ENCODE measurements around the gene RELB.

DNA sequence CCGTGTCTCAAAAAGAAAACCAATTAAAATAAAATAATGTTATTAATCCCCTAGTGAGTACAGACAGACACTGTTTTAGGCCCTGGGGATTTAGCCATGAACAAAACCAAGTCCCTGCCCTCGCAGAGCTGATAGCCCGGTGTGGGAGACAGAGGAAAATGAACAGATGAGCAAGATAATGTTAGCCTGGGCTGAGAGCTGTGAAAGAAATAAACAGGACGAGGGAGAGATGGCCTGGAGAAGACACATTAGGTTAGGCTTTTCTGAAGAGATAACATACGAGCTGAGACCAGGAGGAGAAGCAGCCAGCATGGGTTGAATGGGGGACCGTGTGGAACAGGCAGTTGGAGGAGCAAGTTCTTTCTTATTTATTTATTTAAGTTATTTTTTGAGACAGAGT is 9.0 kb downstream of the RELB start:
- TF ChIP-seq CTCF (IDR thresholded peaks at IDR 0.05) (no peak), POLR2A (IDR thresholded peaks at IDR 0.05) (no peak)
